HCT116 (cell line): ENCODE measurements around the gene HDDC3. TPM values are rescaled to one million over a fixed set of nuclear protein-coding genes. Genes with fewer than 3 reads are reported as not detected.

Experiments
- ATAC-seq: fragments of 200-7000 bp; cut with Tn5 transposase; 2 replicates; pipeline ENCODE4 v1.9.1; 2020; ENCODE audit warnings: mild to moderate bottlenecking, moderate library complexity
- BruUV-seq: library from RNA; stranded (reverse); fragments of 400-500 nt; replicated peaks from 2 replicates; lab custom pipeline; 2021; lab: Mats Ljungman, UMichigan
- CTCF ChIA-PET: fragments of 300-600 bp; sonication (Branson Sonifier 250); formaldehyde crosslinking; loops from one replicate; lab custom pipeline; 2021; ENCODE audit warnings: antibody characterized with exemption; lab: Charles Lee
- POLR2A ChIA-PET: fragments of 300-600, 350-600 bp; sonication (Branson Sonifier 250); formaldehyde crosslinking; loops from one replicate; lab custom pipeline; 2021; ENCODE audit warnings: antibody characterized with exemption; lab: Charles Lee
- RAD21 ChIA-PET, 2 experiments: fragments of 300-600 bp; sonication (Branson Sonifier 250); formaldehyde crosslinking; loops; one replicate each; lab custom pipeline; 2023; ENCODE audit warnings: low total read pairs in 2 of 2; ENCODE audit not compliant: uncharacterized antibody in 2 of 2, unreplicated experiment in 2 of 2, low non-redundant PET in 1 of 2; lab: Charles Lee
- DNase-seq: peaks from one replicate; pipeline ENCODE4 v3.0.0-alpha.2; 2010; ENCODE audit warnings: low read depth, low spot score
- H2AFZ ChIP-seq: fragments of 200-600 bp; shearing (Covaris generic), sonication (generic); 2 replicates; pipeline ENCODE4 v1.6.1; 2017; ENCODE audit warnings: low read depth, mixed run types, mixed read lengths, antibody characterized with exemption, low read length; ENCODE audit not compliant: poor library complexity, severe bottlenecking
- H3K27ac ChIP-seq: 2 replicates; pipeline ENCODE4 v1.5.1; 2012; ENCODE audit warnings: low read depth, low read length
- H3K27me3 ChIP-seq: fragments of 200-600 bp; sonication (generic); 2 replicates; pipeline ENCODE4 v1.6.1; 2016; ENCODE audit warnings: mixed run types, low read length, mixed read lengths; ENCODE audit not compliant: insufficient read depth
- H3K36me3 ChIP-seq, 2 experiments: fragments of 200-500 bp in 1 of 2; fragments of 200-600 bp in 1 of 2; sonication (Bioruptor generic) in 1 of 2; sonication (generic) in 1 of 2; 2 replicates each; pipeline versions ENCODE4 v1.5.1 to v1.6.1; 2014 to 2016; ENCODE audit warnings: low read length in 2 of 2, inconsistent platforms in 1 of 2, mixed read lengths in 1 of 2, mixed run types in 1 of 2; ENCODE audit not compliant: insufficient read depth in 2 of 2, control insufficient read depth in 1 of 2
- H3K4me1 ChIP-seq, 2 experiments: fragments of 200-600 bp in 1 of 2; sonication (generic) in 1 of 2; 2 replicates each; pipeline versions ENCODE4 v1.5.1 to v1.6.1; 2012 to 2017; ENCODE audit warnings: low read length in 2 of 2, inconsistent platforms in 1 of 2, mild to moderate bottlenecking in 1 of 2, mixed read lengths in 1 of 2, mixed run types in 1 of 2, moderate library complexity in 1 of 2; ENCODE audit not compliant: insufficient read depth in 2 of 2, control insufficient read depth in 1 of 2
- H3K4me2 ChIP-seq: fragments of 200-600 bp; sonication (generic); 2 replicates; pipeline ENCODE4 v1.6.1; 2017; ENCODE audit warnings: mixed run types, low read length, mixed read lengths
- H3K4me3 ChIP-seq, 2 experiments: fragments of 200-600 bp in 1 of 2; sonication (generic) in 1 of 2; replicated peaks in 1 of 2; 2 replicates each; pipeline ENCODE4 v1.5.1; 2011 to 2016; ENCODE audit warnings: low read length in 2 of 2, control low read depth in 1 of 2, low read depth in 1 of 2, mild to moderate bottlenecking in 1 of 2, mixed read lengths in 1 of 2, mixed run types in 1 of 2
- H3K79me2 ChIP-seq: fragments of 200-600 bp; sonication (generic); 2 replicates; pipeline ENCODE4 v1.6.1; 2017; ENCODE audit warnings: mild to moderate bottlenecking, mixed run types, low read length, moderate library complexity, mixed read lengths; ENCODE audit not compliant: insufficient read depth
- H3K9ac ChIP-seq: fragments of 200-600 bp; sonication (generic); 2 replicates; pipeline ENCODE4 v1.6.1; 2016; ENCODE audit warnings: low read length, mixed read lengths
- H3K9me2 ChIP-seq: fragments of 200-600 bp; sonication (generic), shearing (Covaris generic); 2 replicates; pipeline ENCODE4 v1.6.1; 2017; ENCODE audit warnings: mixed run types, mild to moderate bottlenecking, moderate library complexity; ENCODE audit not compliant: insufficient read depth
- H3K9me3 ChIP-seq, 2 experiments: fragments of 200-500 bp in 1 of 2; fragments of 200-600 bp in 1 of 2; sonication (Bioruptor generic) in 1 of 2; sonication (generic) in 1 of 2; 2 replicates each; pipeline ENCODE4 v1.6.1; 2014 to 2017; ENCODE audit warnings: low read length in 2 of 2, mixed read lengths in 2 of 2, inconsistent platforms in 1 of 2, low read depth in 1 of 2, mild to moderate bottlenecking in 1 of 2, mixed run types in 1 of 2, moderate library complexity in 1 of 2; ENCODE audit not compliant: control insufficient read depth in 1 of 2, insufficient read depth in 1 of 2
- H4K20me1 ChIP-seq: fragments of 200-600 bp; sonication (generic), shearing (Covaris generic); 2 replicates; pipeline ENCODE4 v1.6.1; 2017; ENCODE audit warnings: mixed run types, mild to moderate bottlenecking, moderate library complexity; ENCODE audit not compliant: insufficient read depth
- CBX3 ChIP-seq: IDR thresholded peaks from 2 replicates; pipeline ENCODE4 v1.6.1; 2012; ENCODE audit warnings: low read depth
- CEBPB ChIP-seq: IDR thresholded peaks from 2 replicates; pipeline ENCODE4 v1.6.1; 2012; ENCODE audit warnings: low read depth
- ELF1 ChIP-seq: IDR thresholded peaks from 2 replicates; pipeline ENCODE4 v1.6.1; 2012; ENCODE audit warnings: low read depth, borderline replicate concordance
- EZH2phosphoT487 ChIP-seq: fragments of 200-600 bp; IDR thresholded peaks from 2 replicates; pipeline ENCODE4 v1.6.1; 2018; ENCODE audit warnings: antibody characterized with exemption, borderline replicate concordance
- FOSL1 ChIP-seq: IDR thresholded peaks from 2 replicates; pipeline ENCODE4 v1.6.1; 2012; ENCODE audit warnings: low read depth
- POLR2A ChIP-seq: IDR thresholded peaks from 2 replicates; pipeline ENCODE4 v1.7.0; 2011; ENCODE audit warnings: borderline replicate concordance; ENCODE audit not compliant: insufficient read depth, insufficient read length; ENCODE audit errors: extremely low read depth
- POLR2AphosphoS5 ChIP-seq: IDR thresholded peaks from 2 replicates; pipeline ENCODE4 v1.6.1; 2011; ENCODE audit warnings: mild to moderate bottlenecking, low read depth, low read length, moderate library complexity
- RAD21 ChIP-seq: IDR thresholded peaks from 2 replicates; pipeline ENCODE4 v1.6.1; 2012; ENCODE audit warnings: low read depth, mild to moderate bottlenecking
- SIN3A ChIP-seq: IDR thresholded peaks from 2 replicates; pipeline ENCODE4 v1.6.1; 2012; ENCODE audit warnings: low read depth
- SP1 ChIP-seq: IDR thresholded peaks from 2 replicates; pipeline ENCODE4 v1.6.1; 2012; ENCODE audit warnings: low read depth
- SRF ChIP-seq: IDR thresholded peaks from 2 replicates; pipeline ENCODE4 v1.6.1; 2012; ENCODE audit warnings: low read depth
- YY1 ChIP-seq: IDR thresholded peaks from 2 replicates; pipeline ENCODE4 v1.6.1; 2011; ENCODE audit warnings: low read length, low read depth, moderate library complexity, mild to moderate bottlenecking; ENCODE audit not compliant: insufficient replicate concordance; ENCODE audit errors: extremely low read depth
- ZFX ChIP-seq: fragments of 450-650 bp; IDR thresholded peaks from 2 replicates; pipeline ENCODE4 v1.6.1; 2017
- intact Hi-C: fragments of 100-400 bp; cut with micrococcal nuclease; formaldehyde crosslinking; loops from 2 replicates; pipeline ENCODE4 v1.10.0; 2022
- total RNA-seq: library from RNA; stranded (reverse); gene quantifications from one replicate; pipeline ENCODE4 v1.2.1, GENCODE V29; 2021; ENCODE audit not compliant: unreplicated experiment
- TF ChIP-seq, protein P1 (sequence below), 3 experiments: fragments of 200-600 bp in 1 of 3; sonication (generic) in 1 of 3; IDR thresholded peaks in 2 of 3; conservative IDR thresholded peaks in 1 of 3; 2 replicates each; pipeline ENCODE4 v1.5.1; 2012 to 2017; ENCODE audit warnings: low read depth in 2 of 3, low read length in 2 of 3, antibody characterized with exemption in 1 of 3, borderline replicate concordance in 1 of 3, control low read depth in 1 of 3, mild to moderate bottlenecking in 1 of 3, mixed read lengths in 1 of 3, mixed run types in 1 of 3, moderate library complexity in 1 of 3; ENCODE audit not compliant: insufficient read depth in 1 of 3
- TF ChIP-seq, protein P2 (sequence below): IDR thresholded peaks from 2 replicates; pipeline ENCODE4 v1.6.1; 2012; ENCODE audit warnings: low read depth
- TF ChIP-seq, protein P3 (sequence below): IDR thresholded peaks from 2 replicates; pipeline ENCODE4 v1.6.1; 2012

Gene HDDC3
- total RNA-seq, 1 experiment from 2014 or later: 20.4 TPM

DNA sequence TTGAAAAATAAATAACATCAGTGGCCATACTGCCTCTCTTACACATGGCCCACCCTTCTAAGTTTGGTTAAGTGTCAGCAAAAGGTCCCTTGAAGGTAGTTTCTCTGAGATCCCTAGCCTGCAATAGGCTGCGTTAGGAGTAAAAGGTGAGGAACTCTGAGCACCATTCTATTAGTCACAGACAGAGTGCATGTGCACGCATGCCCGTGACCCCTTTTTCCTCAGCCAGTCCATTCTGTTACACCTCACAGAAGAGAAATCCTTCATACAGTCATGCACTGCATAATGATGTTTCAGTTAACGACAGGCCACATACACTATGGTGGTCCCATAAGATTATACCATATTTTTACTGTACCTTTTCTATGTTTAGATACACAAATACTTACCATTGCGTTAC, 34.9 kb upstream of the HDDC3 start:
- ATAC-seq (no peak), DNase-seq (no peak)
- Histone ChIP-seq H3K79me2 (peaks cover 25% of the 10 kb centered on the region), H2AFZ (no peak overlapping the region), H3K4me2 (no peak overlapping the region), H3K9me2 (no peaks in the 10 kb centered on the region), H4K20me1 (no peaks in the 10 kb centered on the region), H3K27ac (no peak overlapping the region), H3K27me3 (no peaks in the 10 kb centered on the region), H3K9me3 (no peaks in the 10 kb centered on the region), H3K9ac (no peak overlapping the region), H3K4me3 (no peak overlapping the region), H3K4me1 (no peaks in the 10 kb centered on the region), H3K36me3 (peaks cover 57 to 62% of the 10 kb centered on the region in 2 experiments; a peak in 3 of 4 replicates)
- BruUV-seq: no TSS peak
- TF ChIP-seq, protein P1, sequence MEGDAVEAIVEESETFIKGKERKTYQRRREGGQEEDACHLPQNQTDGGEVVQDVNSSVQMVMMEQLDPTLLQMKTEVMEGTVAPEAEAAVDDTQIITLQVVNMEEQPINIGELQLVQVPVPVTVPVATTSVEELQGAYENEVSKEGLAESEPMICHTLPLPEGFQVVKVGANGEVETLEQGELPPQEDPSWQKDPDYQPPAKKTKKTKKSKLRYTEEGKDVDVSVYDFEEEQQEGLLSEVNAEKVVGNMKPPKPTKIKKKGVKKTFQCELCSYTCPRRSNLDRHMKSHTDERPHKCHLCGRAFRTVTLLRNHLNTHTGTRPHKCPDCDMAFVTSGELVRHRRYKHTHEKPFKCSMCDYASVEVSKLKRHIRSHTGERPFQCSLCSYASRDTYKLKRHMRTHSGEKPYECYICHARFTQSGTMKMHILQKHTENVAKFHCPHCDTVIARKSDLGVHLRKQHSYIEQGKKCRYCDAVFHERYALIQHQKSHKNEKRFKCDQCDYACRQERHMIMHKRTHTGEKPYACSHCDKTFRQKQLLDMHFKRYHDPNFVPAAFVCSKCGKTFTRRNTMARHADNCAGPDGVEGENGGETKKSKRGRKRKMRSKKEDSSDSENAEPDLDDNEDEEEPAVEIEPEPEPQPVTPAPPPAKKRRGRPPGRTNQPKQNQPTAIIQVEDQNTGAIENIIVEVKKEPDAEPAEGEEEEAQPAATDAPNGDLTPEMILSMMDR (IDR thresholded peaks at IDR 0.05 in 2 of 3, conservative IDR thresholded peaks at IDR 0.05 in 1 of 3; ENCODE audit: borderline replicate concordance in 1 of 3, insufficient read depth in 1 of 3, low read depth in 2 of 3, low read length in 2 of 3): no peak
- TF ChIP-seq CEBPB (no peak), FOSL1 (no peak), SIN3A (no peak), ELF1 (no peak), POLR2AphosphoS5 (no peak), ZFX (no peak), EZH2phosphoT487 (no peak), POLR2A (no peak), SRF (no peak), CBX3 (no peak), RAD21 (no peak), YY1 (no peak), SP1 (no peak)
- TF ChIP-seq, protein P2, sequence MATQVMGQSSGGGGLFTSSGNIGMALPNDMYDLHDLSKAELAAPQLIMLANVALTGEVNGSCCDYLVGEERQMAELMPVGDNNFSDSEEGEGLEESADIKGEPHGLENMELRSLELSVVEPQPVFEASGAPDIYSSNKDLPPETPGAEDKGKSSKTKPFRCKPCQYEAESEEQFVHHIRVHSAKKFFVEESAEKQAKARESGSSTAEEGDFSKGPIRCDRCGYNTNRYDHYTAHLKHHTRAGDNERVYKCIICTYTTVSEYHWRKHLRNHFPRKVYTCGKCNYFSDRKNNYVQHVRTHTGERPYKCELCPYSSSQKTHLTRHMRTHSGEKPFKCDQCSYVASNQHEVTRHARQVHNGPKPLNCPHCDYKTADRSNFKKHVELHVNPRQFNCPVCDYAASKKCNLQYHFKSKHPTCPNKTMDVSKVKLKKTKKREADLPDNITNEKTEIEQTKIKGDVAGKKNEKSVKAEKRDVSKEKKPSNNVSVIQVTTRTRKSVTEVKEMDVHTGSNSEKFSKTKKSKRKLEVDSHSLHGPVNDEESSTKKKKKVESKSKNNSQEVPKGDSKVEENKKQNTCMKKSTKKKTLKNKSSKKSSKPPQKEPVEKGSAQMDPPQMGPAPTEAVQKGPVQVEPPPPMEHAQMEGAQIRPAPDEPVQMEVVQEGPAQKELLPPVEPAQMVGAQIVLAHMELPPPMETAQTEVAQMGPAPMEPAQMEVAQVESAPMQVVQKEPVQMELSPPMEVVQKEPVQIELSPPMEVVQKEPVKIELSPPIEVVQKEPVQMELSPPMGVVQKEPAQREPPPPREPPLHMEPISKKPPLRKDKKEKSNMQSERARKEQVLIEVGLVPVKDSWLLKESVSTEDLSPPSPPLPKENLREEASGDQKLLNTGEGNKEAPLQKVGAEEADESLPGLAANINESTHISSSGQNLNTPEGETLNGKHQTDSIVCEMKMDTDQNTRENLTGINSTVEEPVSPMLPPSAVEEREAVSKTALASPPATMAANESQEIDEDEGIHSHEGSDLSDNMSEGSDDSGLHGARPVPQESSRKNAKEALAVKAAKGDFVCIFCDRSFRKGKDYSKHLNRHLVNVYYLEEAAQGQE: no peak
- TF ChIP-seq, protein P3, sequence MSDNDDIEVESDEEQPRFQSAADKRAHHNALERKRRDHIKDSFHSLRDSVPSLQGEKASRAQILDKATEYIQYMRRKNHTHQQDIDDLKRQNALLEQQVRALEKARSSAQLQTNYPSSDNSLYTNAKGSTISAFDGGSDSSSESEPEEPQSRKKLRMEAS: no peak
- ChIA-PET RAD21 (no interaction called here), CTCF (no interaction called here), POLR2A (no interaction called here)
- intact Hi-C loops: no loop called here
